NCI-H69 (cell line): ENCODE measurements around the gene ANAPC2.

Source experiments
- DNase-seq: peaks from one replicate; lab custom pipeline; 2025; lab: John Stamatoyannopoulos, UW

The ANAPC2 gene

GRCh38 chr9:137227054-137227852, 38.9 kb upstream of the ANAPC2 start, which contains the start of gene RNF224:
Gene RNF224, plus strand, starts transcription at chr9:137227502. Its CDS starts 834 bp downstream, at chr9:137228336.
- peak; percentile 84 for DNase-seq

GRCh38 chr9:137226338-137227053, 38.1 kb upstream of the ANAPC2 start:
- DNase-seq = no peak

- no peak for DNase-seq
Observed at GRCh38 chr9:137225699-137226331, 37.5 kb upstream of the ANAPC2 start.

- DNase-seq = no peak
Observed at GRCh38 chr9:137224830-137225694, 36.7 kb upstream of the ANAPC2 start, which contains the start of gene CYSRT1. Gene CYSRT1, plus strand, starts transcription at chr9:137225174. Its CDS starts 448 bp downstream, at chr9:137225622.

- peak; percentile 99 for DNase-seq
Observed at GRCh38 chr9:137223078-137223970, 35.0 kb upstream of the ANAPC2 start.

- DNase-seq = peak; percentile 59
Observed at GRCh38 chr9:137222190-137223077, 34.1 kb upstream of the ANAPC2 start, which contains the start of gene RNF208. Gene RNF208, minus strand, starts transcription at chr9:137222240. Its CDS starts 1,028 bp downstream, at chr9:137221212.

GRCh38 chr9:137221506-137222111, 33.2 kb upstream of the ANAPC2 start:
- DNase-seq = peak; percentile 63

- no peak for DNase-seq
Observed at GRCh38 chr9:137221095-137221505, 32.7 kb upstream of the ANAPC2 start.

GRCh38 chr9:137220317-137221094, 32.1 kb upstream of the ANAPC2 start:
- DNase-seq = no peak

GRCh38 chr9:137219757-137220316, 31.5 kb upstream of the ANAPC2 start:
- no peak for DNase-seq

- peak; percentile 46 for DNase-seq
Observed at GRCh38 chr9:137218754-137219271, 30.5 kb upstream of the ANAPC2 start.

- no peak for DNase-seq
Observed at GRCh38 chr9:137218212-137218753, 29.9 kb upstream of the ANAPC2 start.

- DNase-seq = peak; percentile 77
Observed at GRCh38 chr9:137217276-137218211, 29.2 kb upstream of the ANAPC2 start.

GRCh38 chr9:137216188-137216965, 28.0 kb upstream of the ANAPC2 start:
- DNase-seq = no peak
